Ovary (tissue), 3 donors: Measurements from ENCODE around the gene NUPR2.

Experiments used
- CTCF ChIP-seq, 3 donors: fragments of 450-650 bp in 2 of 3; fragments of 200-600 bp in 1 of 3; IDR thresholded peaks; one replicate each; pipeline versions ENCODE4 v1.5.1 to v1.8.0; 2016 to 2022; ENCODE audit warnings: antibody characterized with exemption in 3 of 3, mild to moderate bottlenecking in 1 of 3
- EP300 ChIP-seq: sonication (generic); formaldehyde crosslinking; IDR thresholded peaks from one replicate; pipeline ENCODE4 v1.6.1; 2017; ENCODE audit warnings: antibody characterized with exemption
- donor health status: DM: no; HTN: no; CAD: no.

- no peak for TF ChIP-seq CTCF (IDR thresholded peaks at IDR 0.05)
- TF ChIP-seq EP300: no peak
These were observed 18.5 kb downstream of the NUPR2 start for GRCh38 chr7:56097700-56098099.
